HG02763 (cell line): ENCODE measurements around the gene PKNOX1.
"Not testable (repeated sequence)": the region's sequence is repeated elsewhere in the genome, so short reads cannot be mapped to it uniquely, and the experiment has no call there.

Source experiments
- ATAC-seq: cut with Tn5 transposase; IDR thresholded peaks from one replicate; pipeline ENCODE4 v1.9.1; 2021; ENCODE audit warnings: mild to moderate bottlenecking, moderate library complexity; ENCODE audit not compliant: unreplicated experiment

Gene PKNOX1, protein sequence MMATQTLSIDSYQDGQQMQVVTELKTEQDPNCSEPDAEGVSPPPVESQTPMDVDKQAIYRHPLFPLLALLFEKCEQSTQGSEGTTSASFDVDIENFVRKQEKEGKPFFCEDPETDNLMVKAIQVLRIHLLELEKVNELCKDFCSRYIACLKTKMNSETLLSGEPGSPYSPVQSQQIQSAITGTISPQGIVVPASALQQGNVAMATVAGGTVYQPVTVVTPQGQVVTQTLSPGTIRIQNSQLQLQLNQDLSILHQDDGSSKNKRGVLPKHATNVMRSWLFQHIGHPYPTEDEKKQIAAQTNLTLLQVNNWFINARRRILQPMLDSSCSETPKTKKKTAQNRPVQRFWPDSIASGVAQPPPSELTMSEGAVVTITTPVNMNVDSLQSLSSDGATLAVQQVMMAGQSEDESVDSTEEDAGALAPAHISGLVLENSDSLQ

DNA sequence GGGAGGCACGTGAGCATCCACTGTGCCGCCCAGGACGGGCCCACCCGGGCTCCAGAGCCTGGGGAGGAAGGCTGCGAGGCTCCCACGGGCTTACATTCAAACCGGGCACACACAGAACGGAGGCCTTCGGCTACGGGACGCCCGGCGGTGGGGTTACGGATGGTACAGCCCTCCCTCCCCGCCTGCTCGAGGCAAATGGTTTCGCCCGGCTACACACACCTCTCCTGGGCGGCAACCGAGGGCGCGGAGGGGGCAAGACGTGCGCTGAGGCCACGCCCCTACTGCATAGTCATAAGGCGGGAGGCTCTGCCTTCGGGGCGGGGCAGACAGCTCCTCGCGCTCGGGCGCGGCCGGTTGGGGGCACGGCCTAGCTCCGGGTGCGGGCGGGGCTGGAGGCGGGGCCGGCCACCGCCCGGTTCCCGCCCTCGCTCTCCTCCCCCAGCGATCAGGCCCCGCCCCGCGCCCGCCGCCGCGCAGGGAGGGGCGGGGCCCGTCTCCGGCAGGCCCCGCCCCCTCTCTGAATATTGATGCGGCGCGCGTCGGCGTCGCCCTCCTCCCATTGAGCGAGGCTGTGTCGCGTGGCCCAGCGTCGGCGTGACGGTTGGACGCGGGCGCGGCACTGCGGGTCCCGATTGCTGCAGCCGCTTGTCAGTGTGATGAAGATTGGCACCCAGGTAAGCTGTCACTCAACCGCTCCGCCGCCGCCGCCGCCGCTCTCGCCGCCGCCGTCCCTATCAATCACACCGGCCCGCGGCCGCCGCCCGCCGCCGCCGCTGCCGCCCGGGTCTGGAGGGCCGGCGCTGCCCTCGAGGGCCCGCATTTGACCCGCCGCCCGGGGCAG is at the start of gene PKNOX1:
PKNOX1 (plus strand) TSS at position 572 of the 841 bp plus-strand sequence. CDS start 29,820 bp downstream, outside the sequence.
- ATAC-seq = peak; percentile 79

DNA sequence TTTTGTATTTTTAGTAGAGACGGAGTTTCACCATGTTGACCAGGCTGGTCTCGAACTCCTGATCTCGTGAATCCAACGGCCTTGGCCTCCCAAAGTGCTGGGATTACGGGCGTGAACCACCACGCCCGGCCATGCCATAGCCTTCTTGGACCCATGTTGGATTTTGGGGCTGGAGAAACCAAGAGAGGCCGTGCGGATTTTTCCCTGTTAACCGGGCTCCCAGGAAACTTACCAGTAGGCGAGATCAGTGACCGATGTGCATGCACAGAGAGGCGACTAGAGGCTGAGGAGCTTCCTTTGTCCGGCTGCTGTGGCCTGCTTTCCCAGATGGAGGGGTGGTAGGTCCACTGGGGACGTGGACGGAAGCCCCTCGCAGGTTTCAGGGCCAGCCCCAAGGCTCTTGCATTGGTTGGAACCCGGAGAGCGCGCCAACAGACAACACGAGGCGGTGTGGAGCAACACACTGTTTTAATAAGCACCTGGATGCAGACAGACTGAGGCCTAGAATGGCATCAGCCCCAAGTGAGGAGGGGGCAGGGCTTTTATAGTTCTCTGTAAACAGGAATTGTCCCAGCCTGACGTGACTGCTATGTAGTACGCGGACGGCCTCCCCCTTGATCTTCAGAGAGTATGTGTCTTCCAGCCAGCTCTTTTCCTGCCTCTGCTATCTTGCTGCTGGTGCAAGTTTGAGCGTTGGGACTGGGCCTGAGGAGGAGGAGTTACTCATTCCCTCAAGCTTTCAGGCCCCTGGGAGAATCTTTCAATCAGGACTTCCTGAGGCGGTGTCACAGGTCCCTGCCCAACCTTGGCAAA is 49.0 kb upstream of the PKNOX1 start, which contains the start of gene ERVH48-1:
ERVH48-1 (minus strand) TSS at position 517 of the 813 bp plus-strand sequence. CDS start 6,624 bp downstream, outside the sequence.
- ATAC-seq = no peak

DNA sequence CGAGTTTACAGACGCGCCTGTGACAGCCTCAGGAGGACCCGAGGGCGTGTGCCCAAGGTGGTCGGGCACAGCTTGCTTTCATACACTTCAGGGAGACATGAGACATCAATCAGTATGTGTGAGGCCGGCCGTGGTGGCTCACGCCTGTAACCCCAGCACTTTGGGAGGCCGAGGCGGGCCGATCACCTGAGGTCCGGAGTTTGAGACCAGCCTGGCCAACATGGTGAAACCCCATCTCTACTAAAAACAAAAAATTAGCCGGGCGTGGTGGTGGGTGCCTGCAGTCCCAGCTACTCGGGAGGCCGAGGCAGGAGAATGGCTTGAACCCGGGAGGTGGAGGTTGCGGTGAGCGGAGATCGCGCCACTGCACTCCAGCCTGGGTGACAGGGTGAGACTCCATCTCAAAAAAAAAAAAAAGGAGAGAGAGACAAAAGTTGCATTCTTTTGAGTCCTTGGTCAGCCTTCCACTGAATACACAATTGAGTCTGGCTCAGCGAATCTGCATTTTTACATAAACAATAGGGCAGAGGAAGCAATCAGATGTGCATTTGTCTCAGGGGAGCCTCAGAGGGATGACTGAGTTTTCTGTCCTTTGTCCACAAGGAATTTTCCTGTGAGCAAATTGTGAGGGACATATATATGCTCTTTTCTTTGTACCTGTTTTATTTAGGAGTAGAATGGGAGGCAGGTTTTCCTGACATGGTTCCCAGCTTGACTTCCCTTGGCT is 46.7 kb upstream of the PKNOX1 start:
- not testable (repeated sequence) for ATAC-seq

DNA sequence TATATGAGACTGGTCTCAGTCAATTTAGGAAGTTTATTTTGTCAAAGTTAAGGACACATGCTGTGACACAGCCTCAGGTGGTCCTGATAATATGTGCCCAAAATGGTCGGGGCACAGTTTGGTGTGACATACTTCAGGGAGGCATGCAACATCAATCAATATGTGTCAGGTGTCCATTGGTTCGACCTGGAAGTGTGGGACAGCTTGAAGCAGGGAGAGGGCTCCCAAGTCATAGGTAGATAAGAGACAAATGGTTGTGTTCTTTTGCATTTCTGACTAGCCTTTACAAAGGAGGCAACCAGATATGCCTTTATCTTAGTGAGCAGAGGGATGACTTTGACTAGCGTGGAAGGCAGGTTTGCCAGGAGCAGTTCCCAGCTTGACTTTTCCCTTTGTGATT is 44.4 kb upstream of the PKNOX1 start:
- no peak for ATAC-seq

DNA sequence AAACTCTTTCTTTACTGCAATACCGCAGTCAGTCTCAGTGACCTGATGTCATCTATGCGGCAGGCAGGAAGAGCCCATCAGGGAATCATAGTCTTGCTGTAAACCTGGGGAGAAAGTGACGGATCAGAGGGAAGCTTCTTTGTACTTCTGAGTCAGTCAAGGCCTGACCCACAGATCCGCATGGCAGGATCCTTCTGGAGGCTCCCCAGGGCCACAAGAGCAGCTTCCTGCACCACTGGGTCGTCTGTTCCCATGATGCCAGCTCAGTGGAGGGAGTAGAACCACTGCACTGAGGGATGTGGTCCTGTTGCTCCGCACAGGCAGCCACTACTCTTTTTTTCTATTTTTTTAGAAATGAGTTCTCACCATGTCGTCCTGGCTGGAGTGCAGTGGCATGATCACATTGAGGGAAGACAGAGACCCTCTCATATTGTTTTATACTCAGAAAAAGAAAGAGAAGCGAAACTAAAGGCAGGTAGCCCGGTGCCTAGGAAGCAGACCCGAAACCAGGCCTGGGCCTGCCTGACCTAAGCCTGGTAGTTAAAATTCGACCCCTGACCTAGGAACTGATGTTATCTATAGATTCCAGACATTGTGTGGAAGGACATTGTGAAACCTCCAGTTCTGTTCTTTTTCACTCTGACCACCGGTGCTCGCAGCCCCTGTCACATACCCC is 42.7 kb upstream of the PKNOX1 start:
- ATAC-seq = no peak

DNA sequence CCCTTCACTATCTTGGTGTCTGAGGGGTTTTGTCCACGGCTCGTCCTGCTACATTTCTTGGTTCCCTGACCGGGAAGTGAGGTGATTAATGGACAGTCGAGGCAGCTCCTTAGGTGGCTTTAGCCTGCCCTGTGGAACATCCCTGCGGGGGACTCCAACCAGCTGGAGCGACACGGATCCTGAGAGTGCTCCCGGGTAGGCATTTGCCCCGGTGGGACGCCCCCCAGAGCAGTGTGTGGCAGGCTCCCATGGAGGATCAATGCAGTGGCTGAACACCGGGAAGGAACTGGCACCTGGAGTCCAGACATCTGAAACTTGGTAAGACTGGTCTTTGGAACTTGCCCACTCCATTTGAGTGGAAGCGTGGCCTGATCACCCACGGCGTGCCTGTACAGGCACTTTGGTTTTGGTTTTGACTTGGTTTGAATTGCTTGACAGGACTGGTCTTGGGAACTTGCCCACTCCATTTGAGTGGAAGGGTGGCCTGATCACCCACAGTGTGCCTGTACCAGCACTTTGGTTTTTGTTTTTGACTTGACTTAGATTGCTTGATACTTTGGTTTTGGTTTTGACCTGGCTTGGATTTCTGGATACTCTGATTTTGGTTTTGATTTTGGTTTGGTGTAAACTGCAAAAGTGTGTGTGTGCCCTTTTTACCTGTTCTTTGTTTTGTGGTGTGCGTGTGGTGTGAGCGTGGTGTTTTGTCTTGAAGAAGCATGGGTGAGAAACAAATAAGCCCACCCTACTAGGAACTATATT is 41.8 kb upstream of the PKNOX1 start:
- not testable (repeated sequence) for ATAC-seq

DNA sequence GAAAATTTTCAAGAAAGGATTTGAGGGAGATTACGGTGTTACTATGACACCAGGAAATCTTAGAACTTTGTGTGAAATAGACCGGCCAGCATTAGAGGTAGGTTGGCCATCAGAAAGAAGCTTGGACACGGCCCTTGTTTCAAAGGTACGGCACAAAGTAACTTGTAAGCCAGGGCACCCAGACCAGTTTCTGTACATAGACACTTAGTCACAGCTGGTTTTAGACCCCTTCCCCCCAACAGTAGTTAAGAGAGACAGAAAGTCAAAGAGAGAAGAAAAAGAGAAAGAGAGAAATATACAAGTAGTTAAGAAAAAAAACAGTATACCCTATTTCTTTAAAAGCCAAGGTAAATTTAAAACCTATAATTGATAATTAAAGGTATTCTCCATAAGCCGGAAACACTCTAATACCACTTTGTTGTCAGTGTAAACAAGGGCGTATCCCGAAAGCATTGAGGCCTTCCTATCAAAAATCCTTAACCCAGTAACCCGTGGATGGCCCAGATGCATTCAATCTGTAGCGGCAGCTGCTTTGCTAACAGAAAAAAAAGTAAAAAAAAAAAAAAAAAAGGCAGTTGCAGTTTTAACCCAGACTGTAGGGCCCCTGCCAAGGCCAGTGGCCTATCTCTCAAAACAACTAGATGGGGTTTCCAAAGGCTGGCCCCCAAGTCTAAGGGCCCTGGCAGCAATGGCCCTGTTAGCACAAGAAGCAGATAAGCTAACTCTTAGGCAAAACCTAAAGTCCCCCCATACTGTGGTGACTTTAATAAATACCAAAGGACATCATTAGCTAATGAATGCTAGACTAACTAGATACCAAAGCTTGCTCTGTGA is 41.0 kb upstream of the PKNOX1 start:
- not testable (repeated sequence) for ATAC-seq

DNA sequence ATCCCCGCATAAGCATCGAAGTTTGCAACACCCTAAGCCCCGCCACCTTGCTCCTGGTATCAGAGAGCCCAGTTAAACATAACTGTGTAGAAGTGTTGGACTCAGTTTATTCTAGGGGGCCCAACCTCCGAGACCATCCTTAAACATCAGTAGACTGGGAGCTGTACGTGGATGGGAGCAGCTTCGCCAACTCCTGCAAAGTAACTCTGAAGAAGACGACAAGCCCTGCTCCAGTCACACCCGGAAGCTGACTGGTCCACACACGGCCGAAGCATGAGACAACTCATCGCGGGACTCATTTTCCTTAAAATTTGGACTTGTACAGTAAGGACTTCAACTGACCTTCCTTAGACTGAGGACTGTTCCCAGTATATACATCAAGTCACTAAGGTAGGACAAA is 40.4 kb upstream of the PKNOX1 start:
- not testable (repeated sequence) for ATAC-seq

DNA sequence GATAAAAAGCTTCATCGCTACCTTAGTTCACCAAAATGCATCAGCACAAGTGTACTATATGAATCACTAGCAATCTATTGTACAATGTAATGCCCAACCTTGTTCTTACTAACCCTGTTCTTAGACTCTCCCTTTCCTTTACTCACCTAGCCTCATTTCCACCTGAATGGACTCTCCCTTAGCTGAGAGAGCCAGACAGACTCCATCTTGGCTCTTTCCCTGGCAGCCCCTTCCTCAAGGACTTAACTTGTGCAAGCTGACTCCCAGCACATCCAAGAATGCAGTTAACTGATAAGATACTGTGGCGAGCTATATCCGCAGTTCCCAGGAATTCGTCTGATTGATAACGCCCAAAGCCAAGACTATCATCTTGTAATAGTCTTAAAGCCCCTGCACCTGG is 38.0 kb upstream of the PKNOX1 start:
- ATAC-seq = not testable (repeated sequence)

DNA sequence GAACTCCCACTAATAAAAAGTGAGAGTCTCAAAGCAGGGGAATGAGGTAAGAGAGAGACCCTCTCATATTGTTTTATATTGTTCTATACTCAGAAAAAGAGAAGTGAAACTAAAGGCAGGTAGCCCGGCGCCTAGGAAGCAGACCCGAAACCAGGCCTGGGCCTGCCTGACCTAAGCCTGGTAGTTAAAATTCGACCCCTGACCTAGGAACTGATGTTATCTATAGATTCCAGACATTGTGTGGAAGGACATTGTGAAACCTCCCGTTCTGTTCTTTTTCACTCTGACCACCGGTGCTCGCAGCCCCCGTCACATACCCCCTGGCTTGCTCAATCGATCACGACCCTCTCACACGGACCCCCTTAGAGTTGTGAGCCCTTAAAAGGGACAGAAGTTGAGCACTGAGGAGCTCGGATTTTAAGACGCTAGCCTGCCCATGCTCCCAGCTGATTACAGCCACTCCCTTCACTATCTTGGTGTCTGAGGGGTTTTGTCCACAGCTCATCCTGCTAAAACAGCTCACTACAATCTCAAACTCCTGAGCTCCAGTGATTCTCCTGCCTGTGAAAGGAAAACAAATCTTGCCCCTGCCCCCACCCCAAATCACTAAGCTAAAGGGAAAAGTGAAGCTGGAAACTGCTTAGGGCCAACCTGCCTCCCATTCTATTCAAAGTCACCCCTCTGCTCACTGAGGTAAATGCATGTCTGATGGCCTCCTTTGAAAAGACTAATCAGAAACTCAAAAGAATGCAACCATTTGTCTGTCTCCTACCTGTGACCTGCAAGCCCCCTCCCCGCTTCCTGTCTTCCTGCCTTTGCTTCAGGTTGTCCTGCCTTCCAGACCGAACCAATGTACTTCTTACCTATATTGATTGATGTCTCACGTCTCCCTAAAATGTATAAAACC is 37.1 kb upstream of the PKNOX1 start:
- not testable (repeated sequence) for ATAC-seq

DNA sequence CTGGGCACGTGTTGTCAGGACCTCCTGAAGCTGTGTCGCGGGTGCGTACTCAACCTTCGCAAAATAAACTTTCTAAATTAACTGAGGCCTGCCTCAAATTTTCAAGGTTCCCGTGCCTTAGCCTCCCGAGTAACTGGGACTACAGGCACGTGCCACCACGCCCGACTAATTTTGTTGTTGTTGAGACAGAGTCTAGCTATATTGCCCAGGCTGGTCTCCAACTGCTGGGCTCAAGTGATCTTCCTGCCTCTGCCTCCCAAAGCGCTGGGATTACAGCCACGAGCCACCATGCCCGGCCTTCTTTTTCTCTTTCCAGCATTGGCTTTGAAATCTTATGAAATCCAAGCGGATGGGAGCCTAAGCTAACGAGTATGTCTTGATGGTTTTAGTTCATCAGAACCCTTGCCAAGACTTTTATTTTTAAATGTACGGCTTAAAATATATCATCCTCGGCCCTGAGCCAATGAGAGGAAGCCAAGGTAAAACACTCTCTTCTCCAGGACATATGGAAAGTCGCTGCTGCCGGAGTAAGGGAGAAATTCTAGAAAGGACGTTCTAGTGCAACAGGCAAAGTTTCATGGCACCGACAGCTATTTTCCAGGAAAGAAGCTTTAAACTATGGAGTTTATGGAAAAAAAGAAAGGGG is 36.3 kb upstream of the PKNOX1 start:
- no peak for ATAC-seq

DNA sequence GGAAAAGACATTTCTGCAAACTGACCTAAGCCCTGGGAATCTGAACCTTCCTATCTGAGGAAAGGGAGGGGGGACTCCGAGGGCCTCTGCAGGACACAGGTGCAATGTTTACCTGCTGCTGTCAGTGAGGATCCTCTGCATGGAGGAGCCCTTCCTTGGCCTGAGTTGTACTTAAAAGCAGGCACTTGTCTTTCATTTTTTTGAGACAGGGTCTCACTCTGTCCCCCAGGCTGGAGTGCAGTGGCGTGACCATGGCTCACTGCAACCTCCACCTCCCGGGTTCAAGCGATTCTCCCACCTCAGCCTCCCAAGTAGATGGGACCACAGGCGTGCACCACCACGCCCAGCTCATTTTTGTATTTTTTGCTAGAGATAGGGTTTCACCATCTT is 35.8 kb upstream of the PKNOX1 start:
- not testable (repeated sequence) for ATAC-seq

DNA sequence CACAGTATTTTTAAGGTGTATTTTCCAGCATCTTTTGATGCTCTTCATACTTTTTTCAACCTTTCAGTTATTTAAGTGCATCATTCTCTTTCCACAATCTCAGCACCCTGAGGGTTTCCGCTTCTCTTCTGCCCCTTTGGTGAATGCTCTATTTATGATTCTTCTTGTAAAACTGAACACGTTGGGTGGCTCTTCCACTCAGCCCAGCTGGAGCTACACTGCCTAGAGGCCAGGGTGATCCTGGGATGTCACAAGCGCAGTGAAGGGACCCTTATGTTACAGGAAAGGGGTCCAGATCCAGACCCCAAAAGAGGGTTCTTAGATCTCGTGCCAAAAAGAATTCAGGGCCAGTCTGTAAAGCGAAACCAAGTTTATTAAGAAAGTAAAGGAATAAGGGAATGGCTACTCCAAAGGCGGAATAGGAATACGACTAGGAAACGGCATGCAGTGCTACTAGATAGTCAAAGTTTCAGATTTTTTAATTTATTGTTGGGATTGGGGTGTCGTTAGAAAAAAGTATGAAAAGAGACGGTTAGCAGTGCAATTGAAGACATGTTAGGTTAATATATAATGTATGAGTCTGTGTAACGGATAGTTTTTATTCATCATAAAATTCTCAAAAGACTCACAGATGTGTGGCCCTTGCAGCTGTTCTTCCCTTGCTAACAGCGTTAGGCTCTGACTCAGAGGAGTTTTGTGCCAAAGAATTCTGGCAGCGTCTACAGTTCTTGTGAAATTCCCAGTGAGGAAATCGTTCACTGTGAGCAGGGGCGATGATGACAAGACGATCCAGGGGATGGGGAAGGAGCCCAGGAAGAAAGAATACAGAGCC is 34.6 kb upstream of the PKNOX1 start:
- no peak for ATAC-seq

DNA sequence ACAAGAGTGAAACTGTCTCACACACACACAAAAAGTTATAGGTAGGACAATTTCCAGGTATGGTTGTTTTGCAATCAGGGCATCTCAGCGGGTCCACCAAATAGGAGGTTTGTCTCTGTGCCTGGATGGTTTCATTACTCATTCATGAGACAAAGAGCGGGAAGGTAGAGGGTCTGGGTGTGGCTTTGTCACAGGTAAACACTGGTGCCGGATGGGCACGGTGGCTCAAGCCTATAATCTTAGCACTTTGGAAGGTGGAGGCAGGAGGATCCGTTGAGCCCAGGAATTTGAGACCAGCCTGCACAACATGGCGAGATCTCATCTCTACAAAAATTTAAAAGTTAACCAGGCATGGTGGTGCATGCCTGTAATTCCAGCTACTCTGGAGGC is 32.7 kb upstream of the PKNOX1 start:
- ATAC-seq = no peak

DNA sequence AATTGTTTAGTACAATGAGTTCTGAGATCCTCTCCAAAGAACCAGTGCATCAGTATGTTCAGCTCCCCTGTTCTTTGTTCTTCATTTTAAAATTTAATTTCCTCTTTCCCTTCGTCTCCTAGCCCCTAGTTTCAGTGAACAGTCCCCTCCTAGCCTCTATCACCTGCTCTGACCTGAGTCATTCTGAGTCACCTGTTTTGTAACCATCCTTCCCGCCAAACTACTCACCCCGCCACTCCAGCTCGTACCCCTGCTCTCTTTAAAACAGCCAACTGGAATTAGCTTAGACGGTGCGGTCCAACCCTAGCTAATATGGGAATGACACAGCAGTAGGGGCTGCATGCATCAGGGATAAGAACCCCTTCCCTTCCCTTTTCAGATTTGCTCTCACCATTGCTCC is 32.1 kb upstream of the PKNOX1 start:
- ATAC-seq = no peak
